HEK293T (cell line): ENCODE measurements around the gene STAC2.

Experiments
- FOXA1 ChIP-seq: fragments of 450-650 bp; IDR thresholded peaks from 2 replicates; pipeline ENCODE4 v1.6.1; 2016; ENCODE audit warnings: mild to moderate bottlenecking
- FOXK2 ChIP-seq: fragments of 450-650 bp; IDR thresholded peaks from 2 replicates; pipeline ENCODE4 v1.6.1; 2016; ENCODE audit warnings: mild to moderate bottlenecking
- FOXM1 ChIP-seq: fragments of 450-650 bp; IDR thresholded peaks from 2 replicates; pipeline ENCODE4 v1.6.1; 2017; ENCODE audit warnings: mild to moderate bottlenecking, borderline replicate concordance
- HDGF ChIP-seq: fragments of 450-650 bp; IDR thresholded peaks from 2 replicates; pipeline ENCODE4 v1.6.1; 2017; ENCODE audit warnings: antibody characterized with exemption, borderline replicate concordance
- SUZ12 ChIP-seq: fragments of 450-650 bp; IDR thresholded peaks from 2 replicates; pipeline ENCODE4 v1.6.1; 2016; ENCODE audit warnings: mild to moderate bottlenecking
- TARDBP ChIP-seq: fragments of 450-650 bp; IDR thresholded peaks from 2 replicates; pipeline ENCODE4 v1.6.1; 2016

DNA sequence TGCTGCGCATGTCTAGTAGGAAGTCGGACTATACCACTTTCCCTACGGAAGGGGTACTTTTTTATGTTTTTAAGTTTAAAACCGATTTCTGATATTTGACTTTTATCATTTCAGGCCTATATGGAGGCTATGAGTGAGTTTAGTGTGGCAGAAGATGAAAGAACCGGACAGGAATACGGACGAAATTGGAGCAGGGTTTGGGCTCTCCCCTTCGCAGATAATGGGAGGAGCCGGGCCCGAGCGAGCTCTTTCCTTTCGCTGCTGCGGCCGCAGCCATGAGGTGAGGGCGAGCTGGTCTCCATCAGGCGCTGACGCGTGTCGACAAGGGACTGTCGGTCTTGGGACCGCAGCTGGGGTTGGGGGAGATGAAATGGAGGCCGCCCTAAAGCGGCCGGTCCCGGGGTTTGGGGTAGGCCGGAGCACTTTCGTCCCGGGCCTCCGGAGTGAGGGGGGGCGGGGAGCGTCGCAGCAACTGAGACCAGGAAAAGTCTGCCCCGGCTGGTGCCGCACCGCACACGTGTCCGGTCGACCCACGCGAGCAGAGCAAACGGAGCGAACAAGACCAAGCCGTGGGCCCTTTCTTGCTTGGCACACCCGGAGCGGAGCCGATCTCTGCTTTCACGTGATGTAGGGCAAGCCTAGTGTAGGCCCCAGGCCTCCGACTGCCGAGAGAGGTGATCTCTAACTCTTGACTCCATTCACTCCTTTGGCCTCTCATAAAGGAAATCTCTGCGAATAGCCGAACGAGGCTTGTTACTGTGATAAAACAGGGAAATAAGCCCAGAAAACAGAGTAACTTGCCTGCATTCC lies 25.5 kb downstream of the STAC2 start, which contains the start of gene RPL19:
- TF ChIP-seq FOXA1 (no peak), FOXM1 (no peak), TARDBP (no peak), SUZ12 (no peak), FOXK2 (no peak), HDGF (no peak)
